IMR-90 (cell line): Measurements from ENCODE around the gene PLPP1.

Experiments used
- BHLHE40 ChIP-seq: fragments of 150-350 bp; IDR thresholded peaks from 2 replicates; pipeline ENCODE4 v1.6.1; 2016; ENCODE audit warnings: mild to moderate bottlenecking, low read depth, low read length
- CEBPB ChIP-seq: IDR thresholded peaks from 2 replicates; pipeline ENCODE4 v1.6.1; 2012; ENCODE audit warnings: low read depth, low read length, improper control_type of control experiment
- MXI1 ChIP-seq: IDR thresholded peaks from 2 replicates; pipeline ENCODE4 v1.6.1; 2012; ENCODE audit warnings: low read depth, mild to moderate bottlenecking, low read length, moderate library complexity, borderline replicate concordance
- POLR2A ChIP-seq: IDR thresholded peaks from 2 replicates; pipeline ENCODE4 v1.6.1; 2012; ENCODE audit warnings: mild to moderate bottlenecking, low read depth, low read length
- RAD21 ChIP-seq: IDR thresholded peaks from 2 replicates; pipeline ENCODE4 v1.6.1; 2012; ENCODE audit warnings: low read length, improper control_type of control experiment
- RFX5 ChIP-seq: IDR thresholded peaks from 2 replicates; pipeline ENCODE4 v1.8.0; 2012; ENCODE audit warnings: low read depth, mild to moderate bottlenecking, low read length, moderate library complexity
- SMC3 ChIP-seq: fragments of 150-350 bp; IDR thresholded peaks from 2 replicates; pipeline ENCODE4 v1.6.1; 2016; ENCODE audit warnings: low read depth, mild to moderate bottlenecking, antibody characterized with exemption, low read length, moderate library complexity
- TF ChIP-seq, protein P1 (sequence below): conservative IDR thresholded peaks from 2 replicates; pipeline ENCODE4 v1.5.1; 2012; ENCODE audit warnings: mild to moderate bottlenecking, low read depth, low read length, improper control_type of control experiment
- TF ChIP-seq, protein P2 (sequence below): fragments of 150-350 bp; IDR thresholded peaks from 2 replicates; pipeline ENCODE4 v1.6.1; 2017; ENCODE audit warnings: mild to moderate bottlenecking, antibody characterized with exemption, low read length, low read depth

DNA sequence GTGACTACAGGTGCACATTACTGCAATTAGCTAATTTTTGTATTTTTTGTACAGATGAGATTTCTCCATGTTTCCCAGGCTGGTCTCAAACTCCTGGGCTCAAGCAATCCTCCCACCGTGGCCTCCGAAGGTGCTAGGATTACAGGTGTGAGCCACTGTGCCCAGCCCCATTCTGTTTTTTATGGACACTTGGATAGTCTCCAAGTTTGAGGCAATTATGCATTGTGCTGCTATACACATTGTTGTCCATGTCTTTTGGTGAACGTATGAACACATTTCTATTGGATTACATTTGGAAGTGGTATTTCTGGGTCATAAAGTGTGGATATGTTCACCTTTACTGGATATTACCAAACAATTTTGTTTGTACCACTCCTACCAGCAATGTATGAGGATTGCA is 22.4 kb upstream of the PLPP1 start:
- TF ChIP-seq, protein P1, sequence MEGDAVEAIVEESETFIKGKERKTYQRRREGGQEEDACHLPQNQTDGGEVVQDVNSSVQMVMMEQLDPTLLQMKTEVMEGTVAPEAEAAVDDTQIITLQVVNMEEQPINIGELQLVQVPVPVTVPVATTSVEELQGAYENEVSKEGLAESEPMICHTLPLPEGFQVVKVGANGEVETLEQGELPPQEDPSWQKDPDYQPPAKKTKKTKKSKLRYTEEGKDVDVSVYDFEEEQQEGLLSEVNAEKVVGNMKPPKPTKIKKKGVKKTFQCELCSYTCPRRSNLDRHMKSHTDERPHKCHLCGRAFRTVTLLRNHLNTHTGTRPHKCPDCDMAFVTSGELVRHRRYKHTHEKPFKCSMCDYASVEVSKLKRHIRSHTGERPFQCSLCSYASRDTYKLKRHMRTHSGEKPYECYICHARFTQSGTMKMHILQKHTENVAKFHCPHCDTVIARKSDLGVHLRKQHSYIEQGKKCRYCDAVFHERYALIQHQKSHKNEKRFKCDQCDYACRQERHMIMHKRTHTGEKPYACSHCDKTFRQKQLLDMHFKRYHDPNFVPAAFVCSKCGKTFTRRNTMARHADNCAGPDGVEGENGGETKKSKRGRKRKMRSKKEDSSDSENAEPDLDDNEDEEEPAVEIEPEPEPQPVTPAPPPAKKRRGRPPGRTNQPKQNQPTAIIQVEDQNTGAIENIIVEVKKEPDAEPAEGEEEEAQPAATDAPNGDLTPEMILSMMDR, result no peak
- TF ChIP-seq CEBPB, result no peak
- no peak for TF ChIP-seq MXI1
- TF ChIP-seq POLR2A, result no peak
- TF ChIP-seq RFX5, result no peak
- TF ChIP-seq RAD21, result no peak
- TF ChIP-seq, protein P2, sequence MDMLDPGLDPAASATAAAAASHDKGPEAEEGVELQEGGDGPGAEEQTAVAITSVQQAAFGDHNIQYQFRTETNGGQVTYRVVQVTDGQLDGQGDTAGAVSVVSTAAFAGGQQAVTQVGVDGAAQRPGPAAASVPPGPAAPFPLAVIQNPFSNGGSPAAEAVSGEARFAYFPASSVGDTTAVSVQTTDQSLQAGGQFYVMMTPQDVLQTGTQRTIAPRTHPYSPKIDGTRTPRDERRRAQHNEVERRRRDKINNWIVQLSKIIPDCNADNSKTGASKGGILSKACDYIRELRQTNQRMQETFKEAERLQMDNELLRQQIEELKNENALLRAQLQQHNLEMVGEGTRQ, result no peak
- no peak for TF ChIP-seq SMC3
- TF ChIP-seq BHLHE40, result no peak
